Measurements from ENCODE around the gene TSPO.

The TSPO gene

DNA sequence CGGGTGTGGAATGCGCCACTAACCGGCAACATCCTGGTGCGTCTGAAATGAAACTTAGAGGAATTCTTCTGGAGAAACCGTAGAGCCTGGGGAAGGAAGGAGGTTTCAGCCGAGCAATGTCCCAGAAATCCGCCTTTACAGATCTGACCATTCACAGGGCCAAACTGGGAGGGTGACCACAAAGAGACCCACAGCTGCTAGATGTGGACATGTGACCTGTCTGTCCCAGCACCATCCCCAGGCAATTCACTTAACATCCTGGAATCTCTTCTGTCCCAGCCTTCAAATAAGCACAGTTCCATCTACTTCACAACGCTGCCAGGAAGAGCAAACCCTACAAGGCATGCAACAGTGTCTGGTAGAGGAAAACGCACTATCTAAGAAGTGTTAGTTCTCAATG, 18.0 kb upstream of the TSPO start:
- Histone ChIP-seq H2AFZ (ENCODE audit: low read length) (no peak overlapping the region), H4K20me1 (ENCODE audit: insufficient read depth, low read length) (no peaks in the 10 kb centered on the region), H3F3A (ENCODE audit: insufficient read depth, low read length) (no peaks in the 10 kb centered on the region), H3K79me2 (ENCODE audit: insufficient read depth, low read length) (no peaks in the 10 kb centered on the region), H3K4me2 (ENCODE audit: low read length) (no peak overlapping the region), H3K4me1 (ENCODE audit: insufficient read depth, low read length, severe bottlenecking) (peaks cover 16% of the 10 kb centered on the region), H3K9ac (ENCODE audit: low read length) (no peak overlapping the region), H3K27me3 (ENCODE audit: insufficient read depth, low read length) (no peaks in the 10 kb centered on the region), H3K9me3 (ENCODE audit: low read length) (no peaks in the 10 kb centered on the region), H3K9me2 (ENCODE audit: low read depth, low read length) (no peaks in the 10 kb centered on the region), H3K36me3 (ENCODE audit: insufficient read depth, low read length) (peaks cover 84% of the 10 kb centered on the region), H3K27ac (ENCODE audit: low read depth, low read length, poor library complexity, severe bottlenecking) (no peak overlapping the region), H3K4me3 (ENCODE audit: low read depth, low read length, poor library complexity, severe bottlenecking) (no peak overlapping the region)
- TF ChIP-seq EZH2 (IDR thresholded peaks at IDR 0.05; ENCODE audit: borderline replicate concordance, low read length), result no peak
- TF ChIP-seq, protein P1, sequence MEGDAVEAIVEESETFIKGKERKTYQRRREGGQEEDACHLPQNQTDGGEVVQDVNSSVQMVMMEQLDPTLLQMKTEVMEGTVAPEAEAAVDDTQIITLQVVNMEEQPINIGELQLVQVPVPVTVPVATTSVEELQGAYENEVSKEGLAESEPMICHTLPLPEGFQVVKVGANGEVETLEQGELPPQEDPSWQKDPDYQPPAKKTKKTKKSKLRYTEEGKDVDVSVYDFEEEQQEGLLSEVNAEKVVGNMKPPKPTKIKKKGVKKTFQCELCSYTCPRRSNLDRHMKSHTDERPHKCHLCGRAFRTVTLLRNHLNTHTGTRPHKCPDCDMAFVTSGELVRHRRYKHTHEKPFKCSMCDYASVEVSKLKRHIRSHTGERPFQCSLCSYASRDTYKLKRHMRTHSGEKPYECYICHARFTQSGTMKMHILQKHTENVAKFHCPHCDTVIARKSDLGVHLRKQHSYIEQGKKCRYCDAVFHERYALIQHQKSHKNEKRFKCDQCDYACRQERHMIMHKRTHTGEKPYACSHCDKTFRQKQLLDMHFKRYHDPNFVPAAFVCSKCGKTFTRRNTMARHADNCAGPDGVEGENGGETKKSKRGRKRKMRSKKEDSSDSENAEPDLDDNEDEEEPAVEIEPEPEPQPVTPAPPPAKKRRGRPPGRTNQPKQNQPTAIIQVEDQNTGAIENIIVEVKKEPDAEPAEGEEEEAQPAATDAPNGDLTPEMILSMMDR (IDR thresholded peaks at IDR 0.05; ENCODE audit: low read length), result no peak

DNA sequence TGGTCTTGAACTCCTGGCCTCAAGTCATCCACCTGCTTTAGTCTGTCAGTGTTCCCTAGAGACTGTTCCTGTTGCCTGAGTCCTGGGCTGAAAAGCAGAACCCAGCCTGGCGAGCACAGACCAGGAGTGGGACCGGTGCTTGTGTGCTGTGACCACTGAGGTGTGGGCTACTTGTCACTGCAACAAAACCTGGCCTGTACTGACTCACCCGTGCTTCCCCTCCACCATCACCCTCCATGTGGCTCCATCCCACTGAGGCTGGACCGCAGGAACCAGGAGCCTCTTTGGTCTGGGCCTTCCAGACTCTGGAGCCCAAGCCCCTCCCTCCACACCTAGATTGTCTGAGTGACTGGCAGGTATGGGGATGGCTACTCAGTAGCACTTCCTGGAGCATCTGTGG, 16.8 kb upstream of the TSPO start:
- peaks cover 5% of the 10 kb centered on the region for H3K4me1 ChIP-seq (ENCODE audit: insufficient read depth, low read length, severe bottlenecking)
- H4K20me1 ChIP-seq (ENCODE audit: insufficient read depth, low read length), result no peaks in the 10 kb centered on the region
- no peaks in the 10 kb centered on the region for H3K27me3 ChIP-seq (ENCODE audit: insufficient read depth, low read length)
- TF ChIP-seq, protein P1 (IDR thresholded peaks at IDR 0.05; ENCODE audit: low read length), result no peak
- TF ChIP-seq EZH2 (IDR thresholded peaks at IDR 0.05; ENCODE audit: borderline replicate concordance, low read length), result no peak
- H3K4me2 ChIP-seq (ENCODE audit: low read length), result no peak overlapping the region
- H3K79me2 ChIP-seq (ENCODE audit: insufficient read depth, low read length), result no peaks in the 10 kb centered on the region
- H3F3A ChIP-seq (ENCODE audit: insufficient read depth, low read length), result no peaks in the 10 kb centered on the region
- H3K36me3 ChIP-seq (ENCODE audit: insufficient read depth, low read length), result peaks cover 88% of the 10 kb centered on the region
- H3K27ac ChIP-seq (ENCODE audit: low read depth, low read length, poor library complexity, severe bottlenecking), result no peak overlapping the region
- H3K9me3 ChIP-seq (ENCODE audit: low read length), result no peaks in the 10 kb centered on the region
- no peaks in the 10 kb centered on the region for H3K9me2 ChIP-seq (ENCODE audit: low read depth, low read length)
- H3K4me3 ChIP-seq (ENCODE audit: low read depth, low read length, poor library complexity, severe bottlenecking), result no peak overlapping the region
- no peak overlapping the region for H3K9ac ChIP-seq (ENCODE audit: low read length)
- no peak overlapping the region for H2AFZ ChIP-seq (ENCODE audit: low read length)

DNA sequence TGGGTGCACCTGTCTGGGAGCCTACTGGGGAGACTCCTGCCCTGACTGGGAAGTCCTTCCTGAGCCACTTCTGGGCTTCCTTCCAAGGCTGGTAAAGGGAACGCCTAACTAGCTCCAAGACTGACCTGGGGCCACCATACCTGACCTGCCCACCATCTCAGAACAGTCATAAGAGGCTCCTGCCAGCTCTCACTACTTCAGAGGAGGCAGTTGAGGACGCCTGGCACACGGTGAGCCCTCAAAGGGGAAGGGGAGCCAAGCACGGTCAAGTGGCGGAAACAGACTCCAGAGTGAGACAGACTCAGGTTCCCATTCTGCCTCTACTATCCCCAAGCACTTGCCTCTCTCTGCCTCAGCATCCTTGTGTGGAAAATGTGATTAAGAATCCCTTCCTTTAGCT, 15.8 kb upstream of the TSPO start:
- TF ChIP-seq, protein P1 (IDR thresholded peaks at IDR 0.05; ENCODE audit: low read length), result no peak
- TF ChIP-seq EZH2 (IDR thresholded peaks at IDR 0.05; ENCODE audit: borderline replicate concordance, low read length), result no peak
- no peaks in the 10 kb centered on the region for H3K4me1 ChIP-seq (ENCODE audit: insufficient read depth, low read length, severe bottlenecking)
- H2AFZ ChIP-seq (ENCODE audit: low read length), result no peak overlapping the region
- no peak overlapping the region for H3K9ac ChIP-seq (ENCODE audit: low read length)
- H3K4me2 ChIP-seq (ENCODE audit: low read length), result no peak overlapping the region
- no peak overlapping the region for H3K4me3 ChIP-seq (ENCODE audit: low read depth, low read length, poor library complexity, severe bottlenecking)
- H3K9me3 ChIP-seq (ENCODE audit: low read length), result no peaks in the 10 kb centered on the region
- no peak overlapping the region for H3K27ac ChIP-seq (ENCODE audit: low read depth, low read length, poor library complexity, severe bottlenecking)
- H4K20me1 ChIP-seq (ENCODE audit: insufficient read depth, low read length), result no peaks in the 10 kb centered on the region
- no peaks in the 10 kb centered on the region for H3F3A ChIP-seq (ENCODE audit: insufficient read depth, low read length)
- no peaks in the 10 kb centered on the region for H3K9me2 ChIP-seq (ENCODE audit: low read depth, low read length)
- H3K79me2 ChIP-seq (ENCODE audit: insufficient read depth, low read length), result no peaks in the 10 kb centered on the region
- peaks cover 89% of the 10 kb centered on the region for H3K36me3 ChIP-seq (ENCODE audit: insufficient read depth, low read length)
- no peaks in the 10 kb centered on the region for H3K27me3 ChIP-seq (ENCODE audit: insufficient read depth, low read length)

Data from OCI-LY1 (cell line).